ENCODE measurements around the gene ADAM12. TPM values are rescaled to one million over a fixed set of nuclear protein-coding genes. Genes with fewer than 3 reads are reported as not detected.
"Not testable (repeated sequence)": the region's sequence is repeated elsewhere in the genome, so short reads cannot be mapped to it uniquely, and the experiment has no call there.

ADAM12 gene
- total RNA-seq, 1 donor from 2014 or later: 5.8 TPM

GRCh38 chr10:125997586-125997985 lies 390.7 kb downstream of the ADAM12 start:
- DNase-seq (ENCODE audit: low spot score) (no peak), ATAC-seq (no peak)
- intact Hi-C loops (cut with DNase I): no loop called here

DNA sequence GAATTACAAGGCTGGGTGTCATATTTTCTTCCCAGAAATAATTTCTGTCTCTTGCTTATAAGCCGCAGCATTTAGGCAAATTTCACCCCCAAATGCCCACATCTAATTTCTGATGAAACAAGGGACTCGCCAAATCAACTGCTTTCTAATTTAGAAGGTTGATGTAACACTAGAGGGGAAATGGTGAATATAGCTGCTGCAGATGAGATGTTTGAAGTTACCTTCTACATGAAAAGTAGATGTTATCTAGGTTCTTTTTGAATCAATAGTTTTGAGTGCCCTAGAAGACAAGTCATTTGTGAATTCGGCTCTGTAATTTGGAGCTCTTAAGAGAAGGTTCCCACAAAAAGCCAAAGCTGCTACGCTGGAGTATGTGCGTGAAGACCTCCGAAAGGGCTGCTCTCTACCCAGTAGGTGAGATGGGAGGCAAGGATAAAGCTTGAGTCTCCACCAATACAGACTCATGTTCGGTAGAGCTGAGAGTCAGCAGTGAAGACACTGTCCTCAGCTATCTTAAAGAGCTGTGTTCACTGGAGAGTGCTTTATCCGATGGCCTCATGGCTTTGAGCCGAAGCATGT lies 392.5 kb downstream of the ADAM12 start:
- intact Hi-C loops (cut with DNase I): no loop called here
- no peak for DNase-seq (ENCODE audit: low spot score)
- no peak for ATAC-seq

DNA sequence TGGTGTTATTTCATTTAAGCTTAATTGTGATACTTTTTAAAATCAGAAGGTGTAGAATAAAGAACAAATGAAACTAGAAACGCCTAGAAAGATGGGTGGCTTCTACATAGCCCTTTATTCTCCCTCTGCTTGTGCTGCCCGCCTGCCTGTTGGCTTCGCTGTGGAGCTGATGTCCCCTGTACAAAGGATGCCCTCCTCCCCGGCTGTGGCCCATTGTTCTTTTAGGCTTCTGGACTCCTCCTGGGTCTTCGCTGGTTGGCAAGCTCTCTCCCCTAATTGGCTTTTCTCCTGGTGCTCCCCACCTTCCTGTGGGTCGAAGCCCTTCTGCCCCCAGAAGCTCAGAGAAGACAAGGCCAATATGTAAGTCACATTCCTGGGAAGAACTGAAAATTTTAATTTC lies 393.7 kb downstream of the ADAM12 start:
- no peak for ATAC-seq
- no peak for DNase-seq (ENCODE audit: low spot score)
- intact Hi-C loops (cut with DNase I): no loop called here

GRCh38 chr10:125992254-125992653 lies 396.0 kb downstream of the ADAM12 start:
- ATAC-seq (no peak), DNase-seq (ENCODE audit: low spot score) (no peak)
- intact Hi-C loops (cut with DNase I): no loop called here

- no peak for DNase-seq (ENCODE audit: low spot score)
- intact Hi-C loops (cut with DNase I): no loop called here
- no peak for ATAC-seq
Measured at GRCh38 chr10:125991392-125991791, 396.9 kb downstream of the ADAM12 start.

- DNase-seq (ENCODE audit: low spot score): no peak
- no peak for ATAC-seq
- intact Hi-C loops (cut with DNase I): no loop called here
Measured at GRCh38 chr10:125990974-125991373, 397.3 kb downstream of the ADAM12 start.

- ATAC-seq (no peak), DNase-seq (ENCODE audit: low spot score) (no peak)
- intact Hi-C loops (cut with DNase I): loop anchor here (10.0 kb wide), 1 partner anchor 315 kb away; no protein-coding TSS in a partner anchor
Measured at GRCh38 chr10:125989791-125990190, 398.5 kb downstream of the ADAM12 start.

DNA sequence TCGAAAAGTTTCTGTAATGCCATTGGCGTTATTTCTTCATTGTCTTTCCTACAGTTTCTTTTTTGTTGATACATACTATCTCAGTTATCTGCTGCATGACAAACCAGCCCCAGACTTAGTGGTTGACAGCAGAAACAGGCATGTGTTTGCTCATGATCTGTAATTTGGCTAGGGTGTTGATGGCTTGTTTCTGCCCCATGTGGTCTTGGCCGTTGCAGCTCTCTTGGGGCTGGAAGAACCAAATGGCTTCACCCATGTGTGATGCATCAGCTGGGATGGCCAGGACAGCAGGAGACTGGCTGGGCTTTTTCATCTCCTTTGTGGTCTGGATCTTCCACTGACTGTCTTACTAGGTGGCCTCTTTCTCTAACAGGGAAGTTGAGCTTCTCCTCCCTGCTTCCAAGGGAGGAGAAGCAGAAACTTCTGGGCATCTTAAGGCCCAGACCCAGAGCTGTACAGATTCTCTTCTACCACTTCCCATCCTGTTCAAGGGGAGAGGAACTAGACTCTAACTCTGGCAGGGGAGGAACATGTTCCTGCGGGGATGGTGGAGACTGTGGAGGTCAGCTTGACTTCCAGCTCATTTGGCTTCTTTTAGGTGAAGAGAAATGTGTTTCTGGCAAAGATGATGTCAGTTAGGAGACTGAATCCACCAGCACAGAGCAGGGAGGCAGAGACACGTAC lies 402.6 kb downstream of the ADAM12 start:
- intact Hi-C loops (cut with DNase I): loop anchor here (10.0 kb wide), 1 partner anchor 319 kb away; no protein-coding TSS in a partner anchor
- DNase-seq (ENCODE audit: low spot score) (no peak), ATAC-seq (no peak)

DNA sequence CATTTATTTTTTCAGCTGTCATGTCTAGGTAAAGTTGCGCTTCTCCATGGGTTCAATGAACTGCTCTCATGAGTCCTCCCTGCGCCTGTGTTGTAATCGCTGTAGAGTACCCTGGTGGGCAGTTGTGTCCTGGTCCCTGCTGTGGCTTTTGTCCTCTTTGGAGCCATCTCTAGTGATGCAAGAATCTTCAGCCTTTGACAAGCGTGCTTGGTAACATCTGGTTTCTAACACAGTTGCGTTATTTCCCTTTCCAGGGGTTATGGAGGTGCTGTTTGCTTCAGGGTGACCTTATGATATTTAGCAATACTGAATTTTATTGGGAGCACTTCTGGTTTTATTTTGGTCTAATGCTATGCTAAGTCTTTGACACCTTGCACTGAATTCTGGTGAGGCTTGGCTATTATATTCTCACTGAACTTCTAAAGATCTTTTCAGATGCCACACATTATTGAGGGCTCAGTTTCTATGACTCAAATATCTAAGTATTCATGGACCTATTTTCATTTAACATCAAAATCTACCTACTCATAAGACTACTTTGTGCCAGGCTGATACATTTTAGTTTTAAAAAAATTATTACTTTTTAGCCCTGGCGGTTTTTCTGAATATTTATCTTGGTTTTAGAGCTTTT lies 403.3 kb downstream of the ADAM12 start:
- peak; percentile 73 for ATAC-seq
- intact Hi-C loops (cut with DNase I): loop anchor here (10.0 kb wide), 1 partner anchor 320 kb away; no protein-coding TSS in a partner anchor
- DNase-seq (ENCODE audit: low spot score): no peak

DNA sequence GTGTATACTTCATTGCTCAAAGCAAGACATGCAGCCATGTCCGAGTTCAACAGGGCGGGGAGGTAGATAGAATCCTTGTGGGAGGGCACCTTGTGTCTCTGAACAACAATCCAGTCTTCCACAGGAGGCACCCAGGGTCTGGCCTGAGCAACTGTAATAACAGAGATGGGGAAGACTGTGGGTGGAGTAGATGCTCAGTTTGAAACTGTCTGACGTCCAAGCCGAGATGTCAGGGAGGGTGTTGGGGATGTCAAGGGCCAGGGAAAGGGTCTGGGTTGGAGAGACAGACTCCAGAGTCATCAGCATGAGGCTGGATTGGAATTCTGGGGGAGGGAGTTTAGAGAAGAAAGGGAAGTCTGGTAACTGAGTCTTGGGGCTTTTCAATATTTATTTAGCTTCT lies 403.9 kb downstream of the ADAM12 start:
- DNase-seq (ENCODE audit: low spot score) (no peak), ATAC-seq (no peak)
- intact Hi-C loops (cut with DNase I): loop anchor here (10.0 kb wide), 1 partner anchor 320 kb away; no protein-coding TSS in a partner anchor

- ATAC-seq: no peak
- intact Hi-C loops (cut with DNase I): loop anchor here (10.0 kb wide), 1 partner anchor 321 kb away; no protein-coding TSS in a partner anchor
- no peak for DNase-seq (ENCODE audit: low spot score)
Measured at GRCh38 chr10:125983656-125984055, 404.6 kb downstream of the ADAM12 start.

- ATAC-seq (no peak), DNase-seq (ENCODE audit: low spot score) (no peak)
- intact Hi-C loops (cut with DNase I): loop anchor here (10.0 kb wide), 1 partner anchor 322 kb away; no protein-coding TSS in a partner anchor
Measured at GRCh38 chr10:125983161-125983560, 405.1 kb downstream of the ADAM12 start.

GRCh38 chr10:125982260-125982948 lies 405.9 kb downstream of the ADAM12 start:
- no peak for DNase-seq (ENCODE audit: low spot score)
- ATAC-seq: peak; percentile 68
- intact Hi-C loops (cut with DNase I): loop anchor here (10.0 kb wide), 1 partner anchor 322 kb away; no protein-coding TSS in a partner anchor

GRCh38 chr10:125980521-125981035 lies 407.7 kb downstream of the ADAM12 start:
- DNase-seq (ENCODE audit: low spot score) (no peak), ATAC-seq (no peak)
- intact Hi-C loops (cut with DNase I): loop anchor here (10.0 kb wide), 1 partner anchor 324 kb away; no protein-coding TSS in a partner anchor

- no peak for DNase-seq (ENCODE audit: low spot score)
- intact Hi-C loops (cut with DNase I): loop anchor here (10.0 kb wide), 1 partner anchor 325 kb away; no protein-coding TSS in a partner anchor
- ATAC-seq: no peak
Measured at GRCh38 chr10:125979976-125980375, 408.3 kb downstream of the ADAM12 start.

GRCh38 chr10:125976960-125977605 lies 411.2 kb downstream of the ADAM12 start:
- intact Hi-C loops (cut with DNase I): no loop called here
- ATAC-seq (no peak), DNase-seq (ENCODE audit: low spot score) (no peak)

DNA sequence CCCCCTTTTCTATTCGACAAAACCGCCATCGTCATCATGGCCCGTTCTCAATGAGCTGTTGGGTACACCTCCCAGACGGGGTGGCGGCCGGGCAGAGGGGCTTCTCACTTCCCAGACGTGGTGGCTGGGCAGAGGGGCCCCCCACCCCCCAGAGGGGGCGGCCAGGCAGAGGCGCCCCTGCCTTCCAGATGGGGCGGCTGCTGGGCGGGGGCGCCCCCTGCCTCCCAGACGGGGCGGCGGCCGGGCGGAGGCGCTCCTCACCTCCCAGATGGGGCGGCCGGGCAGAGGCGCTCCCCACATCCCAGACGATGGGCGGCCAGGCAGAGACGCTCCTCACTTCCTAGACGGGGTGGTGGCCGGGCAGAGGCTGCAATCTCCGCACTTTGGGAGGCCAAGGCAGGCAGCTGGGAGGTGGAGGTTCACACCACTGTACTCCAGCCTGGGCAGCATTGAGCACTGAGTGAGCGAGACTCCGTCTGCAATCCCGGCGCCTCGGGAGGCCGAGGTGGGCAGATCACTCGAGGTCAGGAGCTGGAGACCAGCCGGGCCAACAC lies 418.1 kb downstream of the ADAM12 start:
- DNase-seq (ENCODE audit: low spot score); intact Hi-C loops (cut with DNase I); ATAC-seq: not testable (repeated sequence)

DNA sequence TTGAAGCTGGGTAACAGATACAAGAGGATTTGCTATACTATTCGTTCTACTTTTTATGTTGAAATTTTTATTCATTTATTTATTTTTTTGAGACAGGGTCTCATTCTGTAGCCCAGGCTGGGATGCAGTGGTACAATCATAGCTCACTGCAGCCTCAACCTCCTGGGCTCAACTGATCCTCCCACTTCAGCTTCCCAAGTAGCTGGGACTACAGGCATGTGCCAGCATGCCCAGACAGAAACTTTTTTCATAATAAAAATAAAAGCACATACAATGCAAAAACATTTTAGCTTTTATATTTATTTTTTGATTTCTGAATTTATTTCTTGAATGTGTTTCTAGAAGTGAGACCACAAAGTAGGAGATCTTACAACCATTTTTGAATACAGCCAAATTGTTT lies 420.7 kb downstream of the ADAM12 start:
- no peak for ATAC-seq
- intact Hi-C loops (cut with DNase I): no loop called here

More for the DNA sequence above, 420.7 kb downstream of the ADAM12 start:
- DNase-seq (ENCODE audit: low spot score): no peak

Measured in sciatic nerve (tissue), 2 donors.